Measurements from ENCODE around the gene FAM200B.

FAM200B gene

DNA sequence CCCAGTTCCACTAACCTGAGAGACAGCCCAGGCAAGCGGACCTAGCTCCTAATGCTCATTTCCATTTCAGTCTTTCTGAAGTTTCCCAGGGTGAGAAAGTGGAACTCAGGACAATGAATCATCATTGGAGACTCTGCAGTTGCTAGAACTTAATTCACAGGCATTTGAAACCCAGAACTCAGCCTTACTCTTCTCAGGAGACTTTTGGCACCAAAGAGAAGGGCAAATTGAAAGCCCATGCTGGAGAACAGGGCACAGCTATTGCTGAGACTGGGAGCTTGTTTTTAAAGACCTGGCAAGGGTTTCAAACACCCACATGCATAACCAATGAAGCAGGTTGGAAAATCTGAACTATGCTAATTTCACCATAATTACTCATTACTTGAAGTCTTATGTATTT is 57.2 kb downstream of the FAM200B start:
- no peak for DNase-seq
